Testis (tissue), 3 donors: ENCODE results near the gene NR4A3. TPM values are rescaled to one million over a fixed set of nuclear protein-coding genes. Genes with fewer than 3 reads are reported as not detected.

ENCODE experiments used
- DNase-seq: peaks from one replicate; pipeline ENCODE4 v3.0.0-alpha.2; 2019
- H3K27ac ChIP-seq, 2 donors: fragments of 200-600 bp; sonication (generic); one replicate each; pipeline ENCODE4 v1.5.1; 2019
- H3K27me3 ChIP-seq: fragments of 200-600 bp; sonication (generic); one replicate; pipeline ENCODE4 v1.5.1; 2019
- H3K36me3 ChIP-seq: fragments of 200-600 bp; sonication (generic); one replicate; pipeline ENCODE4 v1.5.1; 2017; ENCODE audit warnings: low read depth; ENCODE audit errors: missing control alignments
- H3K4me1 ChIP-seq: fragments of 200-600 bp; sonication (generic); one replicate; pipeline ENCODE4 v1.5.1; 2019
- H3K4me3 ChIP-seq, 2 donors: fragments of 200-600 bp; sonication (generic); one replicate each; pipeline ENCODE4 v1.5.1; 2017 to 2019
- H3K9me3 ChIP-seq: fragments of 200-600 bp; sonication (generic); one replicate; pipeline ENCODE4 v1.5.1; 2017
- CTCF ChIP-seq, 3 experiments: fragments of 450-650 bp in 2 of 3; fragments of 200-600 bp in 1 of 3; sonication (generic) in 1 of 3; IDR thresholded peaks; one replicate each; pipeline ENCODE4 v1.5.1; 2016 to 2019; ENCODE audit warnings: antibody characterized with exemption in 3 of 3, mild to moderate bottlenecking in 2 of 3, moderate library complexity in 1 of 3
- POLR2A ChIP-seq: fragments of 450-650 bp; IDR thresholded peaks from one replicate; pipeline ENCODE4 v1.6.1; 2017; ENCODE audit warnings: antibody characterized with exemption, mild to moderate bottlenecking, moderate library complexity
- WGBS, 2 donors: methylation state at CpG; one replicate each; pipeline ENCODE4 v1.1.5; 2018; 5-methylcytosine and 5-hydroxymethylcytosine counted together
- intact Hi-C: fragments of 100-400 bp; cut with DNase I; formaldehyde crosslinking; loops from one replicate; pipeline ENCODE4 v1.15.1; 2023; ENCODE audit warnings: low total_unique reads
- polyA plus RNA-seq: library from polyadenylated mRNA; stranded (reverse); fragments of 350-450 nt; fragmentation: Illumina TruSeq; extraction: RNeasy Lipid Tissue Mini Kit (QIAGEN cat#74804); gene quantifications from one replicate; pipeline ENCODE4 v1.2.3, GENCODE V29; 2014; ENCODE audit warnings: low read depth, low replicate concordance; ENCODE audit not compliant: insufficient read depth
- total RNA-seq, 2 donors: library from RNA; depleted of rRNA; stranded (reverse); fragments of >200 nt; gene quantifications; one replicate each; pipeline ENCODE4 v1.2.3, GENCODE V29; 2016

Gene NR4A3
- total and polyA plus RNA-seq, 3 donors from 2014 or later: 1.7 to 3.0 (median 2.5) TPM

- DNase-seq: no peak
Measured at GRCh38 chr9:99840072-99840471, 18.4 kb downstream of the NR4A3 start.

GRCh38 chr9:99845063-99845462 lies 23.4 kb downstream of the NR4A3 start:
- TF ChIP-seq POLR2A (no peak), CTCF (IDR thresholded peaks at IDR 0.05) (no peak)
- Histone ChIP-seq H3K9me3 (no peaks in the 10 kb centered on the region), H3K27ac (no peak overlapping the region), H3K27me3 (no peaks in the 10 kb centered on the region), H3K4me1 (no peaks in the 10 kb centered on the region), H3K4me3 (no peak overlapping the region), H3K36me3 (no peaks in the 10 kb centered on the region)
- DNase-seq: no peak
- 86 to 94% methylated on average over 4 of the region's 4 CpGs for WGBS, 2 donors
- intact Hi-C loops: no loop called here

More at GRCh38 chr9:99840072-99840471, 18.4 kb downstream of the NR4A3 start:
- Histone ChIP-seq H3K4me1 (no peaks in the 10 kb centered on the region), H3K27ac (no peak overlapping the region), H3K36me3 (no peaks in the 10 kb centered on the region), H3K4me3 (no peak overlapping the region), H3K9me3 (no peaks in the 10 kb centered on the region), H3K27me3 (no peaks in the 10 kb centered on the region)
- intact Hi-C loops: no loop called here
- TF ChIP-seq POLR2A (no peak), CTCF (IDR thresholded peaks at IDR 0.05) (no peak)
- WGBS, 2 donors: 80 to 100% methylated on average over 1 of the region's 1 CpG

- DNase-seq: no peak
- WGBS, 2 donors: 98 to 99% methylated on average over 7 of the region's 7 CpGs
- Histone ChIP-seq H3K9me3 (no peaks in the 10 kb centered on the region), H3K4me1 (no peaks in the 10 kb centered on the region), H3K27ac (no peak overlapping the region), H3K4me3 (no peak overlapping the region), H3K27me3 (no peaks in the 10 kb centered on the region), H3K36me3 (no peaks in the 10 kb centered on the region)
- intact Hi-C loops: no loop called here
- TF ChIP-seq CTCF (IDR thresholded peaks at IDR 0.05): no peak
- TF ChIP-seq POLR2A: no peak
Measured at GRCh38 chr9:99848447-99848846, 26.8 kb downstream of the NR4A3 start.

- DNase-seq: no peak
- intact Hi-C loops: no loop called here
- H3K27me3 ChIP-seq: no peaks in the 10 kb centered on the region
- H3K4me3 ChIP-seq: no peak overlapping the region
- TF ChIP-seq POLR2A (no peak), CTCF (IDR thresholded peaks at IDR 0.05) (no peak)
- no peaks in the 10 kb centered on the region for H3K36me3 ChIP-seq
- 70 to 82% methylated on average over 2 of the region's 2 CpGs for WGBS, 2 donors
- no peak overlapping the region for H3K27ac ChIP-seq
- no peaks in the 10 kb centered on the region for H3K4me1 ChIP-seq
- H3K9me3 ChIP-seq: no peaks in the 10 kb centered on the region
Measured at GRCh38 chr9:99850736-99851499, 29.2 kb downstream of the NR4A3 start.

- WGBS, 2 donors: 55 to 63% methylated on average over 2 of the region's 2 CpGs
- H3K9me3 ChIP-seq: no peaks in the 10 kb centered on the region
- DNase-seq: no peak
- H3K4me3 ChIP-seq: no peak overlapping the region
- TF ChIP-seq CTCF (IDR thresholded peaks at IDR 0.05) (no peak), POLR2A (no peak)
- no peaks in the 10 kb centered on the region for H3K27me3 ChIP-seq
- H3K36me3 ChIP-seq: no peaks in the 10 kb centered on the region
- intact Hi-C loops: no loop called here
- no peak overlapping the region for H3K27ac ChIP-seq
- no peaks in the 10 kb centered on the region for H3K4me1 ChIP-seq
Measured at GRCh38 chr9:99851500-99851822, 29.8 kb downstream of the NR4A3 start.
